Breast epithelium (tissue), 4 donors: ENCODE measurements around the gene ATXN1L. TPM values are rescaled to one million over a fixed set of nuclear protein-coding genes. Genes with fewer than 3 reads are reported as not detected.
"Not testable (repeated sequence)": the region's sequence is repeated elsewhere in the genome, so short reads cannot be mapped to it uniquely, and the experiment has no call there.

Experiments
- DNase-seq, 2 donors: peaks; one replicate each; pipeline ENCODE4 v3.0.0-alpha.2; 2019; ENCODE audit warnings: low spot score in 2 of 2
- H3K27ac ChIP-seq, 2 donors: fragments of 200-600 bp; sonication (generic) in 1 of 2; one replicate each; pipeline ENCODE4 v1.5.1; 2016 to 2019; ENCODE audit warnings: mild to moderate bottlenecking in 1 of 2
- H3K27me3 ChIP-seq, 2 donors: fragments of 200-600 bp; sonication (generic) in 1 of 2; one replicate each; pipeline versions ENCODE4 v1.5.1 to v1.6.0; 2017 to 2019; ENCODE audit warnings: control low read depth in 1 of 2, mild to moderate bottlenecking in 1 of 2
- H3K36me3 ChIP-seq: fragments of 200-600 bp; one replicate; pipeline ENCODE4 v1.5.1; 2019
- H3K4me1 ChIP-seq, 2 donors: fragments of 200-600 bp; sonication (generic); one replicate each; pipeline ENCODE4 v1.5.1; 2016 to 2019; ENCODE audit warnings: control low read depth in 1 of 2
- H3K4me3 ChIP-seq, 3 donors: fragments of 200-600 bp; sonication (generic); 1 replicate in 2 of 3; 2 replicates in 1 of 3; pipeline ENCODE4 v1.5.1; 2016 to 2019; ENCODE audit warnings: mild to moderate bottlenecking in 3 of 3, moderate library complexity in 2 of 3
- H3K9me3 ChIP-seq, 2 donors: fragments of 200-600 bp; sonication (generic) in 1 of 2; one replicate each; pipeline ENCODE4 v1.5.1; 2016 to 2019; ENCODE audit warnings: control low read depth in 1 of 2
- POLR2A ChIP-seq: fragments of 450-650 bp; IDR thresholded peaks from one replicate; pipeline ENCODE4 v1.6.1; 2016; ENCODE audit warnings: antibody characterized with exemption, mild to moderate bottlenecking, moderate library complexity
- POLR2AphosphoS5 ChIP-seq, 3 donors: sonication (generic); formaldehyde crosslinking; IDR thresholded peaks; one replicate each; pipeline ENCODE4 v1.6.1; 2017; ENCODE audit warnings: antibody characterized with exemption in 3 of 3
- intact Hi-C: fragments of 100-400 bp; cut with DNase I; formaldehyde crosslinking; loops from one replicate; pipeline ENCODE4 v1.15.1; 2023; ENCODE audit warnings: low total_unique reads
- total RNA-seq, 3 donors: library from RNA; depleted of rRNA; stranded (reverse); fragments of >200 nt; gene quantifications; one replicate each; pipeline ENCODE4 v1.1.0, GENCODE V29; 2016
- TF ChIP-seq, protein P1 (sequence below), 3 donors: fragments of 450-650 bp; IDR thresholded peaks; one replicate each; pipeline ENCODE4 v1.5.1; 2016 to 2017; ENCODE audit warnings: antibody characterized with exemption in 3 of 3, mild to moderate bottlenecking in 3 of 3, moderate library complexity in 3 of 3

ATXN1L gene
- total RNA-seq, 3 donors from 2014 or later = 19.3 to 41.1 (median 28.0) TPM

GRCh38 chr16:71902656-71903365 lies 57.0 kb downstream of the ATXN1L start:
- Histone ChIP-seq H3K4me1 (no peaks in the 10 kb centered on the region), H3K27me3 (no peaks in the 10 kb centered on the region), H3K36me3 (no peaks in the 10 kb centered on the region), H3K9me3 (no peaks in the 10 kb centered on the region), H3K27ac (no peak overlapping the region), H3K4me3 (no peak overlapping the region)
- no peak for DNase-seq
- TF ChIP-seq, protein P1, sequence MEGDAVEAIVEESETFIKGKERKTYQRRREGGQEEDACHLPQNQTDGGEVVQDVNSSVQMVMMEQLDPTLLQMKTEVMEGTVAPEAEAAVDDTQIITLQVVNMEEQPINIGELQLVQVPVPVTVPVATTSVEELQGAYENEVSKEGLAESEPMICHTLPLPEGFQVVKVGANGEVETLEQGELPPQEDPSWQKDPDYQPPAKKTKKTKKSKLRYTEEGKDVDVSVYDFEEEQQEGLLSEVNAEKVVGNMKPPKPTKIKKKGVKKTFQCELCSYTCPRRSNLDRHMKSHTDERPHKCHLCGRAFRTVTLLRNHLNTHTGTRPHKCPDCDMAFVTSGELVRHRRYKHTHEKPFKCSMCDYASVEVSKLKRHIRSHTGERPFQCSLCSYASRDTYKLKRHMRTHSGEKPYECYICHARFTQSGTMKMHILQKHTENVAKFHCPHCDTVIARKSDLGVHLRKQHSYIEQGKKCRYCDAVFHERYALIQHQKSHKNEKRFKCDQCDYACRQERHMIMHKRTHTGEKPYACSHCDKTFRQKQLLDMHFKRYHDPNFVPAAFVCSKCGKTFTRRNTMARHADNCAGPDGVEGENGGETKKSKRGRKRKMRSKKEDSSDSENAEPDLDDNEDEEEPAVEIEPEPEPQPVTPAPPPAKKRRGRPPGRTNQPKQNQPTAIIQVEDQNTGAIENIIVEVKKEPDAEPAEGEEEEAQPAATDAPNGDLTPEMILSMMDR (IDR thresholded peaks at IDR 0.05) = no peak
- TF ChIP-seq POLR2A = no peak
- TF ChIP-seq POLR2AphosphoS5 (IDR thresholded peaks at IDR 0.05) = no peak
- intact Hi-C loops = no loop called here

- no peak for TF ChIP-seq POLR2AphosphoS5 (IDR thresholded peaks at IDR 0.05)
- TF ChIP-seq, protein P1 (IDR thresholded peaks at IDR 0.05) = no peak
- TF ChIP-seq POLR2A = no peak
- no peak for DNase-seq
- no peaks in the 10 kb centered on the region for H3K4me1 ChIP-seq
- intact Hi-C loops = no loop called here
- no peak overlapping the region for H3K27ac ChIP-seq
- H3K27me3 ChIP-seq = no peaks in the 10 kb centered on the region
- H3K9me3 ChIP-seq = no peaks in the 10 kb centered on the region
- H3K36me3 ChIP-seq = no peaks in the 10 kb centered on the region
- H3K4me3 ChIP-seq = no peak overlapping the region
Observed at GRCh38 chr16:71903608-71904007, 57.8 kb downstream of the ATXN1L start.

- no peaks in the 10 kb centered on the region for H3K36me3 ChIP-seq
- intact Hi-C loops = no loop called here
- H3K4me1 ChIP-seq = no peaks in the 10 kb centered on the region
Observed at GRCh38 chr16:71904239-71904638, 58.5 kb downstream of the ATXN1L start.

GRCh38 chr16:71905765-71906164 lies 60.0 kb downstream of the ATXN1L start:
- H3K9me3 ChIP-seq, H3K36me3 ChIP-seq, H3K4me3 ChIP-seq, H3K4me1 ChIP-seq, H3K27ac ChIP-seq, intact Hi-C loops, H3K27me3 ChIP-seq, DNase-seq: not testable (repeated sequence)

More at GRCh38 chr16:71904239-71904638, 58.5 kb downstream of the ATXN1L start:
- TF ChIP-seq POLR2AphosphoS5 (IDR thresholded peaks at IDR 0.05) (no peak), POLR2A (no peak)
- TF ChIP-seq, protein P1 (IDR thresholded peaks at IDR 0.05) = no peak
- H3K4me3 ChIP-seq = no peak overlapping the region
- no peak for DNase-seq
- no peaks in the 10 kb centered on the region for H3K9me3 ChIP-seq
- H3K27ac ChIP-seq = no peak overlapping the region
- H3K27me3 ChIP-seq = no peaks in the 10 kb centered on the region

Other genes starting within 250 kb of the ATXN1L start
- 10 to 100 TPM in 2 of 3 donors, not detected in 1; 11.8 to 21.5 TPM for gene MARVELD3, start 219.8 kb upstream of the ATXN1L start, total RNA-seq
- gene PHLPP2, start 121.3 kb upstream of the ATXN1L start, total RNA-seq = 10 to 100 TPM; 12.5 to 16.1 (median 15.5) TPM
- 100 to 1,000 TPM in 1 of 3 donors, 10 to 100 TPM in 2; 65.8 to 121 (median 95.7) TPM for gene AP1G1, start 37.1 kb upstream of the ATXN1L start, total RNA-seq
- 10 to 100 TPM in 1 of 3 donors, 1 to 10 TPM in 2; 3.7 to 11.1 (median 9.8) TPM for gene ZNF821, start 38.2 kb downstream of the ATXN1L start, total RNA-seq
- 100 to 1,000 TPM; 217 to 303 (median 253) TPM for gene IST1, start 49.6 kb downstream of the ATXN1L start, total RNA-seq
- under 1 TPM; under 0.01 to 0.80 (median 0.73) TPM for gene PKD1L3, start 154.4 kb downstream of the ATXN1L start, total RNA-seq
- gene DHODH, start 162.8 kb downstream of the ATXN1L start, total RNA-seq = 1 to 10 TPM; 4.0 to 7.8 (median 6.2) TPM
- gene HP, start 208.5 kb downstream of the ATXN1L start, total RNA-seq = 100 to 1,000 TPM in 1 of 3 donors, 10 to 100 TPM in 2; 24.5 to 543 (median 61.9) TPM
- gene HPR, start 217.2 kb downstream of the ATXN1L start, total RNA-seq = 1 to 10 TPM in 1 of 3 donors, under 1 TPM in 1, not detected in 1; 0.59 to 1.1 TPM
- gene TXNL4B, start 247.6 kb downstream of the ATXN1L start, total RNA-seq = 10 to 100 TPM in 1 of 3 donors, 1 to 10 TPM in 2; 7.2 to 16.4 (median 8.8) TPM
- 10 to 100 TPM; 50.2 to 60.6 (median 53.7) TPM for gene DHX38, start 247.9 kb downstream of the ATXN1L start, total RNA-seq